IMR-90 (cell line): ENCODE results near the gene EPN3. TPM values are rescaled to one million over a fixed set of nuclear protein-coding genes. Genes with fewer than 3 reads are reported as not detected.

Experiments used
- ATAC-seq: fragments of 200-7000 bp; cut with Tn5 transposase; 2 replicates; pipeline ENCODE4 v1.9.1; 2020; ENCODE audit warnings: low read depth, mild to moderate bottlenecking, moderate library complexity
- BruUV-seq: library from RNA; stranded (reverse); fragments of 400-500 nt; replicated peaks from 2 replicates; lab custom pipeline; 2021; lab: Mats Ljungman, UMichigan
- CTCF ChIA-PET: fragments of 300-600 bp; formaldehyde crosslinking; extraction: SDS; loops from one replicate; lab custom pipeline; 2021; ENCODE audit warnings: antibody characterized with exemption; lab: Yijun Ruan, JAX
- POLR2A ChIA-PET: fragments of 300-600 bp; sonication (Branson Sonifier 250); formaldehyde crosslinking; loops from one replicate; lab custom pipeline; 2022; ENCODE audit warnings: antibody characterized with exemption; ENCODE audit not compliant: unreplicated experiment; lab: Charles Lee
- DNase-seq: peaks from one replicate; pipeline ENCODE4 v3.0.0; 2013
- H2AFZ ChIP-seq: replicated peaks from 2 replicates; pipeline ENCODE3; 2013; ENCODE audit warnings: low read length, mild to moderate bottlenecking; ENCODE audit not compliant: poor library complexity
- H2AK5ac ChIP-seq: 2 replicates; pipeline ENCODE4 v1.6.1; 2013; ENCODE audit warnings: low read depth, low read length, inconsistent platforms
- H2AK9ac ChIP-seq: replicated peaks from 2 replicates; pipeline ENCODE3; 2013; ENCODE audit warnings: mild to moderate bottlenecking, low read depth, low read length, moderate library complexity; ENCODE audit not compliant: poor library complexity
- H2BK120ac ChIP-seq: 2 replicates; pipeline ENCODE4 v1.6.1; 2013; ENCODE audit warnings: low read depth, low read length, inconsistent platforms
- H2BK15ac ChIP-seq: 3 replicates; pipeline ENCODE4 v1.6.1; 2013; ENCODE audit warnings: low read depth, low read length, inconsistent platforms
- H2BK20ac ChIP-seq: 2 replicates; pipeline ENCODE4 v1.6.1; 2013; ENCODE audit warnings: low read depth, mild to moderate bottlenecking, inconsistent platforms, low read length, moderate library complexity
- H2BK5ac ChIP-seq: 2 replicates; pipeline ENCODE4 v1.6.1; 2013; ENCODE audit warnings: mild to moderate bottlenecking, low read depth, low read length, inconsistent platforms; ENCODE audit not compliant: poor library complexity, severe bottlenecking
- H3K14ac ChIP-seq: replicated peaks from 2 replicates; pipeline ENCODE4 v1.6.1; 2013; ENCODE audit warnings: low read depth, low read length, inconsistent platforms
- H3K18ac ChIP-seq: 2 replicates; pipeline ENCODE4 v1.6.1; 2013; ENCODE audit warnings: low read depth, low read length, control low read depth
- H3K23ac ChIP-seq: 2 replicates; pipeline ENCODE4 v1.6.1; 2013; ENCODE audit warnings: low read depth, low read length, inconsistent platforms
- H3K27ac ChIP-seq: 2 replicates; pipeline ENCODE4 v1.5.1; 2013; ENCODE audit warnings: mild to moderate bottlenecking, control low read depth, low read length; ENCODE audit not compliant: insufficient read depth
- H3K27me3 ChIP-seq: 2 replicates; pipeline ENCODE4 v1.6.1; 2013; ENCODE audit warnings: low read length; ENCODE audit not compliant: control insufficient read depth, insufficient read depth
- H3K36me3 ChIP-seq: 2 replicates; pipeline ENCODE4 v1.6.1; 2013; ENCODE audit warnings: low read length, mixed read lengths; ENCODE audit not compliant: control insufficient read depth, insufficient read depth
- H3K4ac ChIP-seq: 2 replicates; pipeline ENCODE4 v1.6.1; 2013; ENCODE audit warnings: low read depth, low read length, inconsistent platforms
- H3K4me1 ChIP-seq: 2 replicates; pipeline ENCODE4 v1.6.1; 2013; ENCODE audit warnings: low read length, mixed read lengths; ENCODE audit not compliant: control insufficient read depth, insufficient read depth
- H3K4me2 ChIP-seq: 2 replicates; pipeline ENCODE4 v1.6.1; 2013; ENCODE audit warnings: low read depth, mild to moderate bottlenecking, control low read depth, low read length, moderate library complexity
- H3K4me3 ChIP-seq: 2 replicates; pipeline ENCODE4 v1.5.1; 2013; ENCODE audit warnings: low read depth, mild to moderate bottlenecking, control low read depth, low read length, moderate library complexity; ENCODE audit not compliant: insufficient read depth
- H3K56ac ChIP-seq: 2 replicates; pipeline ENCODE4 v1.6.1; 2013; ENCODE audit warnings: low read length, inconsistent platforms; ENCODE audit not compliant: insufficient read depth; ENCODE audit errors: extremely low read depth
- H3K79me1 ChIP-seq, 2 experiments: 2 replicates each; pipeline ENCODE4 v1.6.1; 2013; ENCODE audit warnings: low read length in 2 of 2, inconsistent platforms in 1 of 2, low read depth in 1 of 2
- H3K9ac ChIP-seq: 2 replicates; pipeline ENCODE4 v1.6.1; 2013; ENCODE audit warnings: low read depth, low read length, control low read depth
- H3K9me1 ChIP-seq: 2 replicates; pipeline ENCODE4 v1.6.1; 2013; ENCODE audit warnings: low read length, inconsistent platforms; ENCODE audit not compliant: insufficient read depth
- H3K9me3 ChIP-seq: 2 replicates; pipeline ENCODE4 v1.6.1; 2013; ENCODE audit warnings: low read length; ENCODE audit not compliant: control insufficient read depth, insufficient read depth
- H4K20me1 ChIP-seq: 2 replicates; pipeline ENCODE4 v1.6.1; 2013; ENCODE audit warnings: low read length, inconsistent platforms; ENCODE audit not compliant: insufficient read depth
- H4K5ac ChIP-seq: 2 replicates; pipeline ENCODE4 v1.6.1; 2013; ENCODE audit warnings: mild to moderate bottlenecking, low read depth, low read length, control low read depth
- H4K8ac ChIP-seq, 2 experiments: 2 replicates each; pipeline ENCODE4 v1.6.1; 2013; ENCODE audit warnings: low read depth in 2 of 2, low read length in 2 of 2, control low read depth in 1 of 2, inconsistent platforms in 1 of 2
- H4K91ac ChIP-seq: 2 replicates; pipeline ENCODE4 v1.6.1; 2013; ENCODE audit warnings: low read depth, low read length, inconsistent platforms; ENCODE audit not compliant: insufficient read depth
- BHLHE40 ChIP-seq: fragments of 150-350 bp; IDR thresholded peaks from 2 replicates; pipeline ENCODE4 v1.6.1; 2016; ENCODE audit warnings: mild to moderate bottlenecking, low read depth, low read length
- MAZ ChIP-seq: IDR thresholded peaks from 2 replicates; pipeline ENCODE4 v1.6.1; 2012; ENCODE audit warnings: low read depth, mild to moderate bottlenecking, low read length, improper control_type of control experiment, moderate library complexity, borderline replicate concordance
- SMC3 ChIP-seq: fragments of 150-350 bp; IDR thresholded peaks from 2 replicates; pipeline ENCODE4 v1.6.1; 2016; ENCODE audit warnings: low read depth, mild to moderate bottlenecking, antibody characterized with exemption, low read length, moderate library complexity
- WGBS, 2 experiments: methylation state at CpG; one replicate each; pipeline versions ENCODE4 v1.1.5 to v1.1.7; 2013; ENCODE audit warnings: missing lambda C conversion rate in 2 of 2; ENCODE audit not compliant: insufficient read length in 1 of 2; ENCODE audit errors: extremely low coverage in 2 of 2; 5-methylcytosine and 5-hydroxymethylcytosine counted together
- dilution Hi-C: fragments of 300-500 bp; cut with HindIII; formaldehyde crosslinking; loops from one replicate; pipeline ENCODE4 v1.14.3; 2018; ENCODE audit warnings: low sequenced_read_pairs; ENCODE audit not compliant: unreplicated experiment
- in situ Hi-C: fragments of 300-500 bp; cut with MboI; formaldehyde crosslinking; loops from 3 replicates; pipeline ENCODE4 v1.14.3; 2019; ENCODE audit warnings: low sequenced_read_pairs, inconsistent platforms, mixed read lengths
- intact Hi-C: fragments of 100-400 bp; cut with micrococcal nuclease; formaldehyde crosslinking; loops from 2 replicates; pipeline ENCODE4 v1.10.0; 2022
- polyA plus RNA-seq, 3 experiments: library from polyadenylated mRNA; depleted of rRNA; stranded (reverse); fragments of >200 nt; gene quantifications; 2 replicates each; pipeline ENCODE4 v1.2.3, GENCODE V29; 2012; ENCODE audit warnings: low replicate concordance in 1 of 3
- total RNA-seq: library from RNA; depleted of rRNA; stranded (reverse); fragments of >200 nt; gene quantifications from 2 replicates; pipeline ENCODE4 v1.2.3, GENCODE V29; 2012

Gene EPN3
- total and polyA plus RNA-seq, 2 of the 4 experiments (the other 2 are of a cell fraction) = 0.09 TPM; not detected in 1

- Histone ChIP-seq H3K9me1 (0 out of 2 replicates have a peak, but pooled peaks cover 5% of the 10 kb centered on the region), H3K4ac (no peak overlapping the region), H4K8ac (no peak overlapping the region), H3K27me3 (peaks cover 38% of the 10 kb centered on the region), H3K4me2 (no peak overlapping the region), H2AK5ac (no peak overlapping the region), H3K14ac (no peak overlapping the region), H2AK9ac (no peak overlapping the region), H3K27ac (no peak overlapping the region), H2BK120ac (no peak overlapping the region), H3K9ac (no peak overlapping the region), H2AFZ (no peak overlapping the region), H3K4me1 (peaks cover 2% of the 10 kb centered on the region; the same call in 1 of the 2 replicates), H3K23ac (no peak overlapping the region), H3K79me1 (no peaks in the 10 kb centered on the region), H3K9me3 (no peaks in the 10 kb centered on the region), H2BK15ac (no peak overlapping the region), H4K91ac (no peak overlapping the region), H3K36me3 (no peaks in the 10 kb centered on the region), H3K4me3 (no peak overlapping the region), H4K20me1 (no peaks in the 10 kb centered on the region), H3K18ac (no peak overlapping the region), H2BK5ac (no peak overlapping the region), H4K5ac (no peak overlapping the region), H3K56ac (no peak overlapping the region), H2BK20ac (no peak overlapping the region)
- TF ChIP-seq SMC3 (no peak), BHLHE40 (no peak), MAZ (no peak)
- in situ Hi-C loops (no loop called here), dilution Hi-C loops (no loop called here), intact Hi-C loops (no loop called here)
- CTCF ChIA-PET = no interaction called here
- DNase-seq (no peak), ATAC-seq (no peak)
- WGBS, 2 experiments = 77% methylated on average over 9 of the region's 24 CpGs; no CpG with 5 or more reads in 1 of the 2 experiments
- POLR2A ChIA-PET = no interaction called here
- BruUV-seq = no TSS peak
Measured at GRCh38 chr17:50590946-50591737, 58.6 kb downstream of the EPN3 start.
